NK-92 (cell line): ENCODE data around the gene BACE1-AS.
"Not testable (repeated sequence)": the region's sequence is repeated elsewhere in the genome, so short reads cannot be mapped to it uniquely, and the experiment has no call there.

Experiments used
- DNase-seq: peaks from one replicate; lab custom pipeline; 2025; ENCODE audit not compliant: unreplicated experiment; lab: John Stamatoyannopoulos, UW

BACE1-AS gene

GRCh38 chr11:117290809-117291396 lies at the start of gene BACE1-AS:
TSS of gene BACE1-AS (plus strand) at chr11:117291346.
- DNase-seq: no peak

DNA sequence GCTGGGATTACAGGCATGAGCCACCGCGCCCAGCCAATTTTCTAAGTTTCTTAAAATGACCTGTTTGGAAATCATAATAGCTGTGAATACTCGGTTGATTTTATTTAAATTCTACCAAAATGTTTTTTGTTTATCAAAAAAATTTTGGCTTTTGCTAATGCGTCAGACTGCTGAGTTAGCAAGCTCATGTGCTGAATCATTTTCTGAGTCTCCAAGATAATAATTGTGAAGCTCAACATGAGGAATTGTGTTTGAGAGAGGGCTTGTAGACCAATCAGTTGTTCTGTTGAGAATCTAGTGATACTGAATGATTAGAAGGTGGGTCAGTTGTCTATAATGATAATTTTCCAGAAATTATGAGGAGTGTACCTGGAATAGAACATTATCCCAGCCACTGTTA lies 42.8 kb upstream of the BACE1-AS start:
- no peak for DNase-seq

- DNase-seq: no peak
Measured at GRCh38 chr11:117249571-117249970, 41.6 kb upstream of the BACE1-AS start.

DNA sequence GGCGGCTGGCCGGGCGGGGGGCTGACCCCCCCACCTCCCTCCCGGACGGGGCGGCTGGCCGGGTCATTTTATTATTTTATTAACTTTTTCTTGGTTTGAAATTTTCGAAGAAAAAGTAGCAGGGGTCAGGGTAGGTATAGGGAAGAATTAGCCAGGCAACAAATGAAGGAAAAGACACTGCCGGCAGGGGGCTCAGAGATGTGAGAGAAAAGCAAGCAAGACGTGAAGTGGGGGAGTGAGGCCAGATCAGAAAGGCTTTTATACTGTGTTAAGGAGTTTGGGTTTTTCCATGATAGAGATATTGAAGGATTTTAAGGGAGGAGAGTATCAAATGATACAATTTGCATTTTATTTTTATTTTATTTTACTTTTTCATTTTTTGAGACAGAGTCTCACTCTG lies 39.6 kb upstream of the BACE1-AS start:
- DNase-seq: no peak

DNA sequence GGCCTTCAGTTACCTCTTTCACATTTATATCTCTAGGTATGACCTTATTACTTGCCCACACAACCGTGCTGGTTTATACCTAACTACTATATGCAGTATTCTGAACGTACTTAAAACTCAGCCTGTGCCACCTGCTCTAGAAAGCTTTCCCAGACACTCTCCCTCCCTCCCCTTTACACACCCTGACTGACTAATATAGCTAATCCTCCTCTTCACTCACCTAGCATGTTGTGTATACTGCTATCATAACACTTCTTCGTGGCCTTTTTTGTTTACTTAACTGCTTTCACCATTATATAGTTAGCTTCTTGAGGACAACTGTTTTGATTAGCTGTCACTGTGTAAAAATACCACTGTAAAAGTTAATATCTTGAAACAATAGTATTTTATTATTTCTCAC lies 35.2 kb upstream of the BACE1-AS start:
- no peak for DNase-seq

- no peak for DNase-seq
Measured at GRCh38 chr11:117256573-117256972, 34.6 kb upstream of the BACE1-AS start.

DNA sequence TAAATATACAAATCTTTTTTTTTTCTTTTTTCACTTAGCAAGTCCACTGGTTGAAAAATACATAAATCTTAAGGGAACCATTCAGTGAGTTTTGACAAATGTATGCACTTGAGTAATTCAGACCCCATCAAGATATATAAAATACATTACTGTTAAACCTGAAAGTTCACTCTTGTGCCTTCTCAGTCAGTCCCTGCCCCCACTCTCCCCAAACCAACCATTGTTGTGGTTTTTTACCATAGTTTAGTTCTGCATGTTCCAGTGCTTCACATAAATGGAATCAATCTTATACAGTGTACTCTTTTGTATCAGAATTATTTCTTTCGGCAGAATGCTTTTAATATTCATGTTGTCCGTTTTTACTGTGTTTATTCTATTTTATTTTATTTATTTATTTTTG lies 32.6 kb upstream of the BACE1-AS start:
- no peak for DNase-seq

DNA sequence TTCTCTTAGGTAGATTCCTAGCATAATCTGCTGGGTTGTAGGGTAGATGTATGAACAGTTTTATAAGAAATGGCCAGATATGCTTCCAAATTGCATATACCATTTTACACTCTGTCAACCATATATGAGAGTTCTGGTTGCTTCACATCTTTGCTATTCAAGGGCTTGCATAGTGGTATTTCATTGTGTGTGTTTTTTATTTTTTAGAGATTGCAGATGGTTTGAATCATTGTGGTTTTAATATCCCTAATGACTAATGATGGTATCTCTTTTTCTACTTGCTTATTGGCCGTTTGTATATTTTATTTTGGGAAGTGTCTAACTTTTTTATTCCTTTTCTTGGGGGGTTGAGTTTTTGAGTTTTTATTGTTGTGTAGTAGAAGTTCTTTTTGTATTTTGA lies 31.7 kb upstream of the BACE1-AS start:
- no peak for DNase-seq

DNA sequence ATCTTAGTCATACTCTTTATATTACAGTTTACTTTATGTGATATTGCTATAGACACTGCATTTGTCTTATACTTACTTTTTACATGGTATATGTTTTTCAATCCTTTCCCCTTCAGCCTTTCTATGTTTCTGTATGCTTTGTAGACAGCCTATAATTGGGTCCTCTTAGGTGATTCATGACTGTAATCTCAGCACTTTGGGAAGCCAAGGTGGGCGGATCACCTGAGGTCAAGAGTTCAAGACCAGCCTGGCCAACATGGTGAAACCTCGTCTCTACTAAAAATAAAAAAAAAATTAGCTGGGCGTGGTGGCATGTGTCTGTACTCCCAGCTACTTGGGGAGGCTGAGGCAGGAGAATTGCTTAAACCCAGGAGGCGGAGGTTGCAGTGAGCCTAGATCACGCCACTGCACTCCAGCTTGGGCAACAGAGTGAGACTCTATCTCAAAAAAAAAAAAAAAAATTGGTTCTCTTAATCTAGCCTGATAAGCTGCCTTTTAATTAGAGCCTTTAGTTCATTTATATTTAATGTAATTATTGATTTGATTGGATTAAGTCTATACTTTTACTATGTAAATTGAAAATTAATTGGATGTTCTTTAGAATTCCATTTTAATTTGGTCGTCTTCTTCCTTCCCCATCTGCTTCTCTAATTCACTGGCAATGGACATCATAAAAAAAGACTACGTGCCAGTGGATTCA lies 26.4 kb upstream of the BACE1-AS start:
- not testable (repeated sequence) for DNase-seq

DNA sequence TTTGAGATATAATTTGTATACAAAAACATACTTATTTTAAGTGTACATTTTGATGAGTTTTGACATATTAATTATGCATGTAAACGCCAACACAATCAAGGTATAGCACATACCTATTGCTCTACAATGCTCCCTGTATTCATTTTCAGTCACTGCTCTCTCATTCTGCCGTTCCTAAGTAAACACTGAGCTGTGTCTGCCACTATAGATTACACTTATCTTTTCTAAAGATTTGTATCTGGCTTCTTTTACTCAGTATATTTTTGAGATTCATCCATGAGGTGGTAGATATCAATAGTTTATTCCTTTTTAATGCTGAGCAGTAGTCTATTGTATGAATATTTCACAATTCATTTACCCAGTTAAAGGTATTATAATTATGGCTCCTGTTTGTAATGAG lies 25.4 kb upstream of the BACE1-AS start:
- no peak for DNase-seq

DNA sequence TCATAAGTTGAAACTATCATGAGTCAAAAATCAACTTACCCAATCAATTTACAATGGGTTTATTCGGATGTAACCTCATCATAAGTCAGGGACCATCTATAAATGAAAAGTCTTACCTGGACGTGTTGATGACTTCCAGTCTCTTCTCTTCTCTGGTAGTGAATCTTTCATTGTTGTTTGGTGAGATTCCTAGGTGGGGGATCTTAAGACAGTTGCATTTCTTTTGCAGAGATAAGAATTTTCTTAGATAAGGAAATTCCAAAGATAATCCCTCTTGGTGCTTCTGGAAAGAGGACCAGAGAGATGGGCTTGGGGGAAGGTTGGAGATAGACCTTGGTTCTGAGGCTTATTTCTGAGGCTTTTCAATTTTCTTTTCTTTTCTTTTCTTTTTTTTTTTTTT lies 21.3 kb upstream of the BACE1-AS start:
- DNase-seq: no peak

- no peak for DNase-seq
Measured at GRCh38 chr11:117271208-117271607, 19.9 kb upstream of the BACE1-AS start.

DNA sequence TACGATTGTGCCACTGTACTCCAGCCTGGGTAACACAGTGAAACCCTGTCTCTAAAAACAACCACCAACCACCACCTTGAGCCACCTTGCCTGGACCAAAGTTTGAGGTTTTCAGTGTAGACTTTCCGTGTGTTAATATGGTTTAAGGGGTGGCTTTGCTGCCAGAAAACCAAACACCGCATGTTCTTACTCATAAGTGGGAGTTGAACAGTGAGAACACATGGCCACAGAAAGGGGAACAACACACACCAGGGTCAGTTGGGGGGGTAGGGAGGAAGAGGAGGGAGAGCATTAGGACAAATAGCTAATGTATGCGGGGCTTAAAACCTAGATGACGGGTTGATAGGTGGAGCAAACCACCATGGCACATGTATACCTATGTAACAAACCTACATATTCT lies 19.0 kb upstream of the BACE1-AS start:
- not testable (repeated sequence) for DNase-seq

GRCh38 chr11:117273550-117274289 lies 17.4 kb upstream of the BACE1-AS start:
- no peak for DNase-seq

DNA sequence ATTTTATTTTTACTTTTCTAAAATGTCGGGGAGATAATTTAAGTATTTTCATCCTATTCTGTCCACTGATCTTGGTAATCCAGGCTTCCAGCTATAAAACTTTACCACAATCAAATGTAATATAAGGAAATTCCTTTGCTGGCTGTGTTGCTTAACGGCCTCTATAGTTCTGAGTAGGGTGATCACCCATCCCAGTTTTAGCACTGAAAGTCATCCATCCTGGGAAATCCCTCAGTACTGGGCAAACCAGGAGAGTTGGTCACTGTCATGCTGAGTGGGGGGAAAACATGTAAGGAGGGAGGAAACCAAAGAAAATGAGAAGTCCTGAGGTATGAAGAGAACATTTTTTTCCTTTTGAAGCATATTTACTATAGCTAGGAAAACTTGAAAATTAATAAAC lies 12.8 kb upstream of the BACE1-AS start:
- DNase-seq: no peak

GRCh38 chr11:117279711-117280376 lies 11.3 kb upstream of the BACE1-AS start:
- DNase-seq: no peak

- no peak for DNase-seq
Measured at GRCh38 chr11:117281159-117281558, 10.0 kb upstream of the BACE1-AS start.

DNA sequence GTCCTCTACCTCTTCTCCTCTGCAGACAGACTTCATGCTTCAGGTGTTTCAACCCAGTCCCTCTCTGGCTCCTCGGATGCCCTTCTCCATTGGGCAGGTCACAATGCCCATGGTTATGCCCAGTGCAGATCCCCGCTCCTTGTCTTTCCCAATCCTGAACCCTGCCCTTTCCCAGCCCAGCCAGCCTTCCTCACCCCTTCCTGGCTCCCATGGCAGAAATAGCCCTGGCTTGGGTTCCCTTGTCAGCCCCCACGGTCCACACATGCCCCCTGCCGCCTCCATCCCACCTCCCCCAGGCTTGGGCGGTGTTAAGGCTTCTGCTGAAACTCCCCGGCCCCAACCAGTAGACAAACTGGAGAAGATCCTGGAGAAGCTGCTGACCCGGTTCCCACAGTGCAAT lies 9.3 kb upstream of the BACE1-AS start:
- DNase-seq: no peak

DNA sequence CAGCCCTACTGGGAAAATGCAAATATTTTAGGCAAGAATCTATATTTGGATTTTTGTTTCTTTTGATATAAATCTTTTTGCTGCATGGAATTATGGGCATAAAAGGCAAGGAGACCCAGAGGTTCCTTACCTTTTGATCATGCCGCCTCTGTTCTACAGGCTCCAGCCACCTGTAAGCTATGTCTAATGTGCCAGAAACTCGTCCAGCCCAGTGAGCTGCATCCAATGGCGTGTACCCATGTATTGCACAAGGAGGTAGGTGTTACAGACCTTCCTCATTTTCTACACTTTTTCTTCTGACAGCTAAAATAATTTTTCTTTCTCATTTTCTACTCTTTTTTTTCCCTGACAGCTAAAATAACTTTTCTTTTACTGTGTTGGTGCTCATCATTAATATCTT lies 8.2 kb upstream of the BACE1-AS start:
- DNase-seq: no peak

DNA sequence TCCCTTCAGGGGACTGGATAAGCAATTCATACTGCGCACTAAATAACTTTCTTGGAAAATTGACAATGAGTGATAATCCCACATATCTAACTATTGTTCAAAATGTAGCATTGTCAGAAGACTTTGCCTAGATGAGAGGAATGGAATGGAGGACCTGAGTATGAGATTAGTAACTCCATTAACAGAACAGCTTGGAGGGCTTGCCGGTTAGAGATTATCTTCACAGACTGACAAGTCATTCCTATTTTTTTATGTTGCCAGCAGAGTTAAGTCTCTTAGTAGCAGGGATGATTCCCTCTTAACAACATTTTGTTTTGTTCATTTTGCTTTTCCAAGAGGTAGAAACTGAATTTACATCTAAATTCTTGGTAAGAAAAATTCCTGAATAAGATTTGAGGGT lies 7.1 kb upstream of the BACE1-AS start:
- DNase-seq: no peak

- no peak for DNase-seq
Measured at GRCh38 chr11:117286588-117286987, 4.6 kb upstream of the BACE1-AS start.

DNA sequence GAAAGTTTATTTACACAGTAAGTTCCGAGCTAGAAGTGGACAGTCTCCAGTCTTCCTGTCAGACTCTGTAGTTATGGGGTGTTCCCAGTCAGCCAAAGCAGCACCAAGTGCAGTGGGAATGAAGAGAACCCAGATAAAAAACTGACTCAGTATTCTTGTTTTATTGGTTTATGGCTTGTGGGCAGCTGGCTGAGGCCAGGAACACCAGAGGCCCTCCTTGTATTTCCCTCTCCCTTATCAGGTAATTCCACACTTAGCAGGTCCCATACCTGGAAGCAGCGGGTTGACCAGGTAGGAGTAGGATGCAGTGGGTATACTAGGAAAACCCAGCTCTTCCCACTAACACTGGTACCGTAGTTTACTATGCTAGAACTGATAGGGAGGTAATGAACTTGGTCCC lies 3.5 kb upstream of the BACE1-AS start:
- no peak for DNase-seq
